Measurements from ENCODE around the gene MIF. TPM values are rescaled to one million over a fixed set of nuclear protein-coding genes. Genes with fewer than 3 reads are reported as not detected.

MIF gene
- polyA plus RNA-seq, 3 donors from 2014 or later: 788 to 1,627 (median 947) TPM

- no peak for DNase-seq
- Mint-ChIP-seq H3K4me3 (no peak overlapping the region), H3K4me1 (peaks cover 9 to 12% of the 10 kb centered on the region in 2 donors), H3K9me3 (no peaks in the 10 kb centered on the region), H3K27ac (no peak overlapping the region), H3K36me3 (no peaks in the 10 kb centered on the region), H3K27me3 (ENCODE audit: low read depth in 3 of 3) (peaks cover 0 to 3% (median 2%) of the 10 kb centered on the region in 3 donors)
Measured at GRCh38 chr22:23889620-23890019, 4.6 kb upstream of the MIF start.

- DNase-seq: no peak
- Mint-ChIP-seq H3K36me3 (no peaks in the 10 kb centered on the region), H3K27ac (peak overlapping the region in 1 of 6 donors; percentile 39), H3K4me3 (peak overlapping the region in 3 of 5 donors; percentile 17 to 91 (median 33)), H3K9me3 (no peaks in the 10 kb centered on the region), H3K4me1 (peaks cover 20 to 26% of the 10 kb centered on the region in 2 donors), H3K27me3 (ENCODE audit: low read depth in 3 of 3) (peaks cover 0 to 6% (median 3%) of the 10 kb centered on the region in 3 donors)
Measured at GRCh38 chr22:23891726-23892125, 2.5 kb upstream of the MIF start.

- Mint-ChIP-seq H3K27ac (peak overlapping the region in 4 of 6 donors; percentile 41 to 84 (median 53)), H3K4me3 (peak overlapping the region; percentile 7 to 91 (median 54)), H3K36me3 (no peaks in the 10 kb centered on the region), H3K9me3 (no peaks in the 10 kb centered on the region), H3K27me3 (ENCODE audit: low read depth in 3 of 3) (peaks cover 0 to 6% (median 3%) of the 10 kb centered on the region in 3 donors), H3K4me1 (peaks cover 20 to 26% of the 10 kb centered on the region in 2 donors)
- no peak for DNase-seq
Measured at GRCh38 chr22:23892130-23892529, 2.1 kb upstream of the MIF start.

- peak overlapping the region; percentile 7 to 93 (median 90) for H3K4me3 Mint-ChIP-seq
- no peaks in the 10 kb centered on the region for H3K36me3 Mint-ChIP-seq
- peaks cover 0 to 6% (median 3%) of the 10 kb centered on the region in 3 donors for H3K27me3 Mint-ChIP-seq (ENCODE audit: low read depth in 3 of 3)
- no peaks in the 10 kb centered on the region for H3K9me3 Mint-ChIP-seq
- H3K27ac Mint-ChIP-seq: peak overlapping the region; percentile 47 to 93 (median 60)
- DNase-seq: no peak
- peaks cover 20 to 26% of the 10 kb centered on the region in 2 donors for H3K4me1 Mint-ChIP-seq
Measured at GRCh38 chr22:23892706-23893105, 1.5 kb upstream of the MIF start.

GRCh38 chr22:23893121-23893944, 850 bp upstream of the MIF start:
- peaks cover 0 to 6% (median 3%) of the 10 kb centered on the region in 3 donors for H3K27me3 Mint-ChIP-seq (ENCODE audit: low read depth in 3 of 3)
- H3K4me3 Mint-ChIP-seq: peak overlapping the region; percentile 90 to 94 (median 91)
- no peaks in the 10 kb centered on the region for H3K9me3 Mint-ChIP-seq
- peaks cover 20 to 26% of the 10 kb centered on the region in 2 donors for H3K4me1 Mint-ChIP-seq
- peak overlapping the region; percentile 87 to 96 (median 94) for H3K27ac Mint-ChIP-seq
- no peaks in the 10 kb centered on the region for H3K36me3 Mint-ChIP-seq
- DNase-seq: no peak

GRCh38 chr22:23894710-23895598, 771 bp downstream of the MIF start:
- no peaks in the 10 kb centered on the region for H3K9me3 Mint-ChIP-seq
- DNase-seq: peak; percentile 41 to 46 (median 42)
- peaks cover 0 to 6% (median 3%) of the 10 kb centered on the region in 3 donors for H3K27me3 Mint-ChIP-seq (ENCODE audit: low read depth in 3 of 3)
- H3K4me3 Mint-ChIP-seq: peak overlapping the region; percentile 85 to 94 (median 90)
- peaks cover 20 to 26% of the 10 kb centered on the region in 2 donors for H3K4me1 Mint-ChIP-seq
- peaks cover 0 to 3% (median 0%) of the 10 kb centered on the region in 3 donors for H3K36me3 Mint-ChIP-seq
- peak overlapping the region; percentile 65 to 93 (median 86) for H3K27ac Mint-ChIP-seq

GRCh38 chr22:23895599-23896144, 1.5 kb downstream of the MIF start:
- peaks cover 0 to 3% (median 2%) of the 10 kb centered on the region in 3 donors for H3K36me3 Mint-ChIP-seq
- no peaks in the 10 kb centered on the region for H3K9me3 Mint-ChIP-seq
- peaks cover 0 to 6% (median 3%) of the 10 kb centered on the region in 3 donors for H3K27me3 Mint-ChIP-seq (ENCODE audit: low read depth in 3 of 3)
- DNase-seq: no peak
- H3K4me3 Mint-ChIP-seq: peak overlapping the region; percentile 85 to 94 (median 90)
- H3K27ac Mint-ChIP-seq: peak overlapping the region in 5 of 6 donors; percentile 40 to 89 (median 82)
- H3K4me1 Mint-ChIP-seq: peaks cover 20 to 26% of the 10 kb centered on the region in 2 donors

- Mint-ChIP-seq H3K4me1 (peaks cover 20 to 26% of the 10 kb centered on the region in 2 donors), H3K36me3 (peaks cover 0 to 3% (median 3%) of the 10 kb centered on the region in 3 donors), H3K4me3 (peak overlapping the region; percentile 41 to 94 (median 90)), H3K9me3 (no peaks in the 10 kb centered on the region), H3K27me3 (ENCODE audit: low read depth in 3 of 3) (peaks cover 0 to 9% (median 3%) of the 10 kb centered on the region in 3 donors), H3K27ac (peak overlapping the region in 2 of 6 donors; percentile 40 to 77)
- no peak for DNase-seq
Measured at GRCh38 chr22:23896166-23896522, 2.0 kb downstream of the MIF start.

GRCh38 chr22:23896523-23897186, 2.5 kb downstream of the MIF start:
- peaks cover 0 to 3% (median 3%) of the 10 kb centered on the region in 3 donors for H3K36me3 Mint-ChIP-seq
- no peak overlapping the region for H3K27ac Mint-ChIP-seq

GRCh38 chr22:23897320-23897719, 3.1 kb downstream of the MIF start:
- peaks cover 20 to 26% of the 10 kb centered on the region in 2 donors for H3K4me1 Mint-ChIP-seq
- H3K4me3 Mint-ChIP-seq: peak overlapping the region in 3 of 5 donors; percentile 23 to 50 (median 49)
- H3K9me3 Mint-ChIP-seq: no peaks in the 10 kb centered on the region

More at GRCh38 chr22:23896523-23897186, 2.5 kb downstream of the MIF start:
- DNase-seq: no peak
- peaks cover 0 to 9% (median 2%) of the 10 kb centered on the region in 3 donors for H3K27me3 Mint-ChIP-seq (ENCODE audit: low read depth in 3 of 3)
- H3K4me3 Mint-ChIP-seq: peak overlapping the region; percentile 15 to 50 (median 33)
- H3K4me1 Mint-ChIP-seq: peaks cover 20 to 26% of the 10 kb centered on the region in 2 donors
- no peaks in the 10 kb centered on the region for H3K9me3 Mint-ChIP-seq

GRCh38 chr22:23898006-23898974, 4.1 kb downstream of the MIF start:
- H3K4me1 Mint-ChIP-seq: peaks cover 20 to 22% of the 10 kb centered on the region in 2 donors
- no peak for DNase-seq
- H3K36me3 Mint-ChIP-seq: peaks cover 0 to 3% (median 3%) of the 10 kb centered on the region in 3 donors
- no peaks in the 10 kb centered on the region for H3K9me3 Mint-ChIP-seq
- peaks cover 0 to 9% (median 2%) of the 10 kb centered on the region in 3 donors for H3K27me3 Mint-ChIP-seq (ENCODE audit: low read depth in 3 of 3)
- H3K27ac Mint-ChIP-seq: no peak overlapping the region
- H3K4me3 Mint-ChIP-seq: no peak overlapping the region

More at GRCh38 chr22:23897320-23897719, 3.1 kb downstream of the MIF start:
- no peak for DNase-seq
- Mint-ChIP-seq H3K27me3 (ENCODE audit: low read depth in 3 of 3) (peaks cover 0 to 9% (median 2%) of the 10 kb centered on the region in 3 donors), H3K27ac (no peak overlapping the region), H3K36me3 (peaks cover 0 to 3% (median 3%) of the 10 kb centered on the region in 3 donors)

Measured in immature natural killer cell (primary cell).